Measurements from ENCODE around the gene PITX3.
"Not testable (repeated sequence)": the region's sequence is repeated elsewhere in the genome, so short reads cannot be mapped to it uniquely, and the experiment has no call there.

PITX3 gene

GRCh38 chr10:102255404-102255803 lies 14.1 kb upstream of the PITX3 start:
- no peak for DNase-seq (ENCODE audit: low read depth in 2 of 2)

GRCh38 chr10:102254426-102254825 lies 13.1 kb upstream of the PITX3 start:
- DNase-seq (ENCODE audit: low read depth in 2 of 2): no peak

DNA sequence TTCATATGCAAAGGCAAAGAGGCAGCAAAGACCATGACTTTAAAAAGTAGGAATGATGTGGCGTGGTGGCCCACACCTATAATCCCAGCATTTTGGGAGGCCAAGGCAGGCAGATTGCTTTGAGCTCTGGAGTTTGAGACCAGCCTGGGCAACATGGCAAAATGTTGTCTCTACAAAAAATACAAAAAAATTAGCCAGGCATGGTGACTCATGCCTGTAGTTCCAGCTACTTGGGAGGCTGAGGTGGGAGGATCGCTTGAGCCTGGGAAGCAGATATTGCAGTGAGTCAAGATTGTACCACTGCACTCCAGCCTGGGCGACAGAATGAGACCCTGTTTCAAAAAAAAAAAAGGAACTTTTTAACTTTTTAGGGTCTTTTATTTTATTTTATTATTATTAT lies 11.2 kb upstream of the PITX3 start:
- DNase-seq (ENCODE audit: low read depth in 2 of 2): not testable (repeated sequence)

DNA sequence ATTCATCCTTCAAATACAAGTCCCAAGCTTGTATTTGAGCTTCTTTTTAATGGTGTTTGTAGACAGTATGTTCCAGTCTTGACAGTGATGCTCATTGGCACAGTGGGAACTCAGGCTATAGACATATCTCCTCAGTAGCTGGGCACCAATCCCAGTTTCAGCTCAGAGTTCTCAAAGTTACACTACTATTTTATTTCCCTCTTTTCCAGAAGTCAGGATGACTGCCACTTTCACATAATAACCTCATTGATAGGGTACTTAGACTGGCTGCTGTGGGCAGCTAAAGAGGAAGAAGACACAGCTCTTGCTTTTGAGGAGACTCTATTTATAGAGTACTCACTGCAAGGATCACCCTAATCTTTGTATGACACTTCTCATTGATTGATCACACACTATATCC lies 6.4 kb upstream of the PITX3 start:
- no peak for DNase-seq (ENCODE audit: low read depth in 2 of 2)

- no peak for DNase-seq (ENCODE audit: low read depth in 2 of 2)
Measured at GRCh38 chr10:102246261-102246660, 4.9 kb upstream of the PITX3 start.

GRCh38 chr10:102245932-102246251 lies 4.6 kb upstream of the PITX3 start:
- no peak for DNase-seq (ENCODE audit: low read depth in 2 of 2)

DNA sequence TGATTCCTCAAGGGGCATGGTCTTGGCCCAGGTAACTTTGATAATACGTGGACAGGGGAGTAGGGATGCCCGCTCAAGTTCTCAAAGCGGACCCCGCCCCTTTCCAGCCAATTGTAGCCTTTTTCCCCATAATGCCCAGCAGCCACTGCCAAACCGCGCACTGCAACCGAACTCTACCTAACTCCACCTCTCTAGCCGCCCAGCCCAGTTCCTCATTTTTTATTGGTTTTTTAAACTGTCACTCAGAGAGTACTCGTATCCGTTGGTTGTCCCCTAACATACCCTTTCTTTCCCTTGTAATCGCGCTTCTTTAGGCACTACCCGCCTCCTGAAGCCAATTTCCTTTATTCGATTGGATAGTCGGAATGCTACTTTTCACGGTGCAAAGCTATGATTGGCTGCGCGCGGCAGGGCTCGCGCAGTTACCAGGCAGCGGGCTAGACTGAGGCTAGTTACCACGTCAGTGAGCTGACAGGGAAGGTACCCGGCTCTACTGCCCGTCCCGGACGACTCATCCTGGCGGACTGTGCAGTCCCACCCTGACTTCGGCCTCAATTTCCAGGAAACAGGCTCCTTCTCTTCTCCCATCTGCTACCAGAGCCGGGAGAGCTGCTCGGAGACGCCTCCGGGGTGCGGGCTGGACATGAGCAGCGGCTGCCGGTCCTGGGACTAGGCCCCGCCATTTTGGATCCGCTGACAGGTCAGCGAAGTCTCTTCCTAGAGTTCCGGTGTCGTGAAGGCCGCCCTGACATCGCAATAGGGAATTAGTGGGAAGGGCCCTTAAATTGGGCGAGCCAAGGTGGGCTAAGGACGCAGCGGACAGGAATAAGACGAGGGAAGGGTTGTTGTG lies 4.0 kb upstream of the PITX3 start, which contains the start of gene GBF1:
TSS of gene GBF1 (plus strand) at position 451 of the 850 bp plus-strand sequence. CDS start 13,407 bp downstream, outside the sequence.
- DNase-seq (ENCODE audit: low read depth in 2 of 2): peak; percentile 78 to 84

DNA sequence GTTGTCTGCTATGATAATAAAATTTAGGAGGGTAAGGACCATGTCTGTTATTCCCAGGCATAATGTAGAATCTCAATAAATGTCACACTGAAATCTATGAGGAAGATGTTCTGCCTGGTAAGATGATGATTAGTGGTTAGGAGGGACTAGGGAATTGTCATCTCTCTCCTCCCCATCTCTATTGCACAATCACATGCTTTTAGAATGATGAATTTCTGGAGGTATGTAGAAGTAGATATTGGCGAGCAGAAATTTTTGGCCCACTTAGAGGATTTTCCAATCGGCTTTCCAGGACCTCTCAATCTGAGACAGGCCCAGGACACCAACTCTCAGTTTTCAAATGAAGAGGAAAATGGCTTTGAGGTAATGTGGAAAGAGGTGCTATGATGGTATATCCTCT lies 2.0 kb upstream of the PITX3 start:
- DNase-seq (ENCODE audit: low read depth in 2 of 2): no peak

DNA sequence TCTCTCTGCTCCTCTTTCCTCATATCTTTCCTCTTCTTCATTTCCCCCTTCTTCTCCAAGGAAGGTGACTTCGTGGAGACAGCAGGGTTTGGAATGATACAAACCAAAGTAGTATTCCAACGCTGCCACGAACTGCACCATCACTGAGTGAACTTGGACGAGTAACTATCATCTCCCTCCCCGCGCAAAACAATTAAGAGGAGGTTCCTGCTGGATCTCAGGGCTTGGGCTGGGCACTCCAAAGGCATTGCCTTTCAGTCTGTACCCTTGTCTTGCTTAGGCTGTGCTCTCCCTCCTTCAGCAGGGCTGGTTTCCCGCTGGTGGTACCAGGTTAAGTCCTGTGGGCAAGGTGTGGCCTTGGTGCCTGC lies 790 bp upstream of the PITX3 start:
- no peak for DNase-seq (ENCODE audit: low read depth in 2 of 2)

DNA sequence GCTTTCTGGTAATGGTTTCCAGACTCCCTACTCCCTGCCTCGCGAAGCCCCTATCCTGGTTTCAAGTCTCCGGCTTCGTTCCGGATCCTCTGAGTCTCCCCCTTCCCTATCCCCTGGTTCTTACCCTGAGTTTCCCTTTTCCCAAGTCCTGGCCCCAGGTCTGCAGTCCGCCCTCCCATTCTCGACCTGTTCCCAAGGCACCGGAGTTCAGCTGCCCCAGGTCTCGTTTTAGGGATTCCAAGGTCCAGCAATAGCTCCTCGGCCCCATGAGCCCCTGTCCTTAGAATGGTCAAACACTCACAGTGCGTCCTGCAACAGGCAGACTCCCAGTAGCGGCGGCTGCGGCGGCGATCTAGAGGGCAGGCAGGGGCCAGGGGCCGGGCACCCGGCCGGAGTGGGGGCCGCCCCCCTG lies 274 bp downstream of the PITX3 start:
- no peak for DNase-seq (ENCODE audit: low read depth in 2 of 2)

- DNase-seq (ENCODE audit: low read depth in 2 of 2): no peak
Measured at GRCh38 chr10:102240467-102241031, 763 bp downstream of the PITX3 start.

- no peak for DNase-seq (ENCODE audit: low read depth in 2 of 2)
Measured at GRCh38 chr10:102237711-102238252, 3.5 kb downstream of the PITX3 start.

- no peak for DNase-seq (ENCODE audit: low read depth in 2 of 2)
Measured at GRCh38 chr10:102236006-102236405, 5.3 kb downstream of the PITX3 start.

DNA sequence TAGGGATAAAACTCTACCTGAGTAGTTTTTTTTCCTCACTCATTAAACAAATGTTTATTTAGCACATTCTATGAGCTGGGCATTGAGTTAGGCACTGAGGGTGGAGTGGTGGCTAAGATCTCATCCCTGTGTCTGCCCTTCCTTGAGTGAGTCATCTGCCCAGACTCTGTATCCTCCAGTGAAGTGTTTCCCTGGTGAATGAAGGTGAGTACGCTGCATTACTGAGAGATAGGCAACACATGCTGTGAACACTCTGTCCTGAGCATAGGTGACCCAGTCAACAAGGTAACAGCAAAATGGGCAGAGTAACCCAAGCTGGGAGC lies 5.8 kb downstream of the PITX3 start:
- DNase-seq (ENCODE audit: low read depth in 2 of 2): no peak

DNA sequence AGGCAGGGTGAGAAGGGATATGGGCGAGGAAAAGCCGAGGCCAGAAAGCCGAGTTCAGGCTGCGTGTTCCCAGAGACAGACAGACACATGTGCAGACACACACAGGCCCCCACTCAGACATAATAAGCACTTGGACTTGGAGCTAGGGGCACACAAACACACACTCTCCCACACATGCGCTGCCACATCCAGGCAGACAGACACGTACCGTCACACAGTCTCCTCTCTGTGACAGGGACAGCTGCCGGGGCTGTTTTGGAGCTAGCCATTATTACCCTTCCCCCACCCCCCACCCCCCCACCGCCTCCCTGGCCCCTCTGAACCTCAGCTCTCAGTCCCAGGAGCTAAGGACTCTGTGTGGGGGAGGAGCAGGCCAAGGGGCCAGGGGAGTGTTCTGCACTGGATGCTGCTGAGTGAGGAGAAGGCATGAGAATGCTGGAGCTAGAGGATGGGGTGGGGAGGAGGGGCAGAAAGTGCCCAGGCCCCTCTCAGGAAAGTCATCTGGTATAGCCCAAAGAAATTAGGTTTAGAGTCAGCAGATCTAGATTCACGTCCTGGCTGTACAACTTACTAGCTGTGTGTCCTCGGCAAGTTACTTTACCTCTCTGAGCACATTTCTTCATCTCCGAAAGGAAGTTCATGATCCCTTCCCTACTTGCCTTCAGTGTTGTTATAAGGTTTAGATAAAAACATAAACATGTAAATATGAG lies 6.3 kb downstream of the PITX3 start:
- no peak for DNase-seq (ENCODE audit: low read depth in 2 of 2)

DNA sequence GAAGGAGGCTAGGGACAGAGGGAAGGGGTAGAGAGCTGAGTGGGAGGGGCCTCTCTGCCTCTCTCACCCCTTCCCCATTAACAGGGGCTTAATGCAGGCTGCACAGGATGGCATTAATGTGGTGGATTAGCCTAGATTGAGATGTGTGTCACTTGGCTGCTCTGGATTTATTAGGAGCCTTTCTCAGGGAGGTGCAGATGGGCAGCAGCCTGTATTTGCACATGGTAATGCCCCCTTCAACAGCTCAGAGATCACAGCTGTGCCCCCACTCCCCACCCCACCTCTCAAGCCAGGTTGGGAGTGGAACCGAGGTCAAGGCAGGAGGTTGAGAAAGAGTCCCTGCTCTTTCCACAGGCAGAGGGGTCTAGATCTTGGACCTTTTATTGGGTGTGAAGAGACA lies 7.3 kb downstream of the PITX3 start:
- no peak for DNase-seq (ENCODE audit: low read depth in 2 of 2)

DNA sequence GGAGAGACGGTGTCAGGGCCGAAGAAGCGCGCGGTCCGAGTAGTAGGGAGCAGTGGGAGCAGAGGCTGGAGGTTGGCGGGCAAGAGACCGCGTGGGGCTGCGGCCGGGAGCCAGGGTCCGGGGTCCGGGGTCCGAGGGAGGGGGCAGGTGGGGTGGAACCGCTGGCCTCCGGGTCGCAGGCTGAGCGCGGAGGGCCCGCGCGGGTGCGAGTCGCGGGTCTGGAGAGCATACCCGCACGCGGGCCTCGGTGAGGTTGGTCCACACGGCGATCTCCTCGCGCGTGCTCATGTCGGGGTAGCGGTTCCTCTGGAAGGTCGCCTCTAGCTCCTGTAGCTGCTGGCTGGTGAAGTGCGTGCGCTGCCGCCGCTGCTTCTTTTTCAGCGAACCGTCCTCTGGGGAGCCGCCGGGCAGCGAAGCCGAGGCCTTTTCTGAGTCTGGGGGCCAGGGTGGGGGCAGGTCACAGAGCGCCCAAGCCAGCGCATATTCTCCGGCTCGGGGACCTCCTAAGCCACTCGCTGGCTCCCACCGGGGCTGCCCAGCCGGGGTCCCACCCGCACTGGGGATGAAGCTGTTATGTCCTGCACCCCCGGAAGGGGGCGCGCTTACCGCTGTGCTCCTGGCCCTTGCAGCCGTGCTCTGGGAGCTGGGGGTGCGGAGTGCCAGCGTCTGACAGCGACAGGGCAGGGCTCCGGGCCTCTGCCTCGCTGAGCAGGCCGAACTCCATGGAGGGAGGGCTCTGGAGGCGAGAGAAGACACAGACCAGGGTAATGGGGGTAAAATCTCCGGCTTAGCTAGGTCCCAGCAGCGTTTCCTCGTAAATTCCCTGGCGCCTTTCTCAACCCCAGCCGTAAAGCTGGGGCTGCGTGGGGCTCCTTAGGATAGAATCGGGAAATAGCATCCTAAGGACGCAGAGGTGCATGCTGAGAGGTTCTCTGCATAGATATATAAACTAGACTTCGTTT lies 9.7 kb downstream of the PITX3 start:
- peak; percentile 69 to 74 for DNase-seq (ENCODE audit: low read depth in 2 of 2)

DNA sequence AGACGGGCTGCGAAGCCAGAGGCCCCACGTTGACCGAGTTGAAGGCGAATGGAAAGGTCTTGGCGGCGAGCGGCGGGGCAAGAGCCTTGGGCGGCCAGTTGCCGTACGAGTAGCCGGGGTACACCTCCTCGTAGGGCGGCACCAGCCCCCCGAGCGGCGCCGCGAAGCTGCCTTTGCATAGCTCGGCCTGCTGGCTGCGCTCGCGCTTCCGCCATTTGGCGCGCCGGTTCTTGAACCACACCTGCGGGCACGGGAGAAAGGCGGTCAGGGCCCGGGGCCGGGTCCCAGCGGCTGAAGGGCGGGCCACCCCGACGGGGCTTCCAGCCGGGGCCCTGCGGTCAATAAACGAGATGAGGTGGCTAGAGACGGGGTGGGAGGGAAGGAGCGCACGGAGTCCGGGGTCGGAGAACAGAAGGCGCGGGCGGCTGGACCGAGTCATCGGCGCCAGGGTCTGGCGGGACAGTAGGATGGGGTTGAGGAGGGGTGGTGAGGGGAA lies 10.4 kb downstream of the PITX3 start:
- DNase-seq (ENCODE audit: low read depth in 2 of 2): peak; percentile 28 to 50

DNA sequence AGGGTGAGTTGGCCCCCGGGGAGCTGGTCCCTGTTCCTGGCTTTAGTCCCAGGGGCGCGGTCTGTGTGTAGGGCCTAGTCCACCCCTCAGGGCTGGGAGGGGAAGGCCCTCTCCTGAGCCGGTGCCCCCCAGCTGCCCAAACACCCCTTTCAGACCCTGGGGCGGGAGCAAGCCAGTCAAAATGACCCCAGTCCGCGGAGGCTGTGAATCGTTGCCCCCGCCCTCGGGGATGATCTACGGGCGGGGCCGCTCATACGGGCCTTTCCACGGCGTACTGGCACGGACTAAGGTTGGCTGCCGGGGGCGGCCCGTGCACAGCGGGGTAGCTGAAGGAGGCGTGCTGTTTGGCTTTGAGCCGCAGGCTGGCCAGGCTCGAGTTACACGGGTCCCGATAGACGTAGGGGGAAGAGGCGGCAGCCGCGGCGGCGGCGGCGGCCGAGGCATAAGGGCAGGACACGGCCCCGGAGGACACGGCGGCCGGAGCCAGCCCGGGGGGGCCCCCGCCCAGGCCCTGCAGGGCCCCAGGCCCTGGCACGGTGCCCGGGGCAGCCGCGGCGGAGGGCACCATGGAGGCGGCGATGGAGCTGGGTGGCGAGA lies 10.9 kb downstream of the PITX3 start:
- peak in 1 of 2 donors; percentile 25 for DNase-seq (ENCODE audit: low read depth in 2 of 2)

DNA sequence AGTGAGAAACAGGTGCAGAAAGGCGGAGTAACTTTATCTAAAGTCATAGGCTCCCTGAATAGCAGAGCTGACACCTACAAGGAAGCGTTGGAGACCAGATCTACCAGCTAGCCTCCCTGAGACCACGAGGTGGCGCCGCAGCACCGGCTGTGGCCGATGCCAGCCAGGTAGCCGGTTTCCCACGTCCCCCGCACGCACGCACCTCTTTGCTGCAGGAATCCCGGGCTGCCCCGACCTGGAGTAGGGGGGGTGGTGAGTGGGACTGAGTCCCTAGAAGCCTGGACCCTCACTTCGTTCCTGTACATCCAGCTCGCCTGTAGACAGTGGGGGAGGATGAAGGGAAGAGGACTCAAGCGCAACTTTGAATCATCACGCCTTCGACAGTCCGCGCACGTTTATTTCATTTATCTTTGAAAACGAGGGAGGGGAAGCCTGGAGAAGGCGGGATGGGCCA lies 11.5 kb downstream of the PITX3 start:
- peak; percentile 75 to 82 for DNase-seq (ENCODE audit: low read depth in 2 of 2)

- DNase-seq (ENCODE audit: low read depth in 2 of 2): no peak
Measured at GRCh38 chr10:102227050-102227449, 14.3 kb downstream of the PITX3 start.

Data from stimulated activated CD4-positive, alpha-beta T cell treated with anti-CD3 and anti-CD28 coated beads, Interleukin-15, amount 100 ng/mL, for 48 hours (primary cell).